ENCODE measurements around the gene ZNF385A.
"Not testable (repeated sequence)": the region's sequence is repeated elsewhere in the genome, so short reads cannot be mapped to it uniquely, and the experiment has no call there.

The ZNF385A gene

GRCh38 chr12:54355104-54355815 is 29.3 kb downstream of the ZNF385A start:
- no peak for DNase-seq (ENCODE audit: low spot score)

DNA sequence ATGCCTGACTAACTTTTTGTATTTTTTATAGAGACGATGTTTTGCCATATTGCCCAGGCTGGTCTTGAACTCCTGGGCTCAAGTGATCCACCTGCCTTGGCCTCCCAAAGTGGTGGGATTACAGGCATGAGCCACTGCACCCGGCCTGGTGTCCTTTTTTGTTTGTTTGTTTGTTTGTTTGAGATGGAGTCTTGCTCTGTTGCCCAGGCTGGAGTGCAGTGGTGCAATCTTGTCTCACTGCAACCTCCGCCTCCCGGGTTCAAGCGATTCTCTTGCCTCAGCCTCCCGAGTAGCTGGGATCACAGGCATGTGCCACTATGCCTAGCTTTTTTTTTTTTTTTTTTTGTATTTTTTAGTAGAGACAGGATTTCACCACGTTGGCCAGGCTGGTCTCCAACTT is 30.3 kb downstream of the ZNF385A start:
- DNase-seq (ENCODE audit: low spot score): not testable (repeated sequence)

DNA sequence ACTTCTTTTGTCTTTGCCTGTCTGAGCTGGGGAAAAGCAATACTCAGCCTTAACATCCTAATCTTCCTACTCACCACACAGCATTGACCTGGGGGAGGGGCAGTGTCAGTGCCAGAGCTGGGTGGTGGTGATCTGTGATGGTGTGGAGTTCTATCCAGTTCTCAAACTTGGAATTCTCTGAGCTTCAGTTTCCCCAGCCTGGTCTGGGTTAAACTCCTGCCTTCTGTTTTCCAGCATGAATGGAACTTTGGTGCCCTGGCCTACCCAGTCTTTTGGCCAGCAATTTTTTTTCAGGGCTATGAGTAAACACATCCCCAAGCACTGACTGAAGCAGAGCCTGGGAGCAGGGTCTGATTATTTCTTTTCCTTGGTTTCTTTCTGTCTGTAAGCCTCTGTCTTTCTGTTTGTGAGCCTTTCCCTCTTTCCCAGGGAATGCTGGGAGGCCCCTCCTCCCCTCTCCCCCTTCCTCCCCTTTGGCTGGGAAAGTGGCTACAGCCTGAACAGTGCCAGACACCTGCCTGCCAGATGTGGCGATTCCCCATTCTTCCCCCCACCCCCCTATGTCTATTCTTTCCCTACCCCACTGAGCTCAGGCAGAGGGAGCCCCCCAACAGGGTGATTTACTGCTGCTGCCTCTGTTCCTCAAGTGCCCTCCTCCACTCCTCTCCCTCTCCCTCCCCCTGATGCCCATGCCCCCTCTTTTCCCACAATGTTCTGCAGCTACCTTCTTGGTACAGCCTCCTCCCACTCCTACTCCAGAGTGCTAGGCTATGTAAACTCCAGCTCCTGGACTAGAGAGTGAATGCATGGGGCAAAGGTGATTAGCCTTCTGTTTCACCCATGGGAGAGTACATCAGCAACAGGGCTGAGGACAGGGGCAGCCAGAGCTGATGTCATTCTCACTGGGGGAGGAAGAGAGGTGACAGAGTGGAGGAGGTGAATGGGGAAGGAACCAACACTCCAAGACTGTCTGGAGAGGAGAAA is 31.4 kb downstream of the ZNF385A start:
- DNase-seq (ENCODE audit: low spot score): peak; percentile 75

DNA sequence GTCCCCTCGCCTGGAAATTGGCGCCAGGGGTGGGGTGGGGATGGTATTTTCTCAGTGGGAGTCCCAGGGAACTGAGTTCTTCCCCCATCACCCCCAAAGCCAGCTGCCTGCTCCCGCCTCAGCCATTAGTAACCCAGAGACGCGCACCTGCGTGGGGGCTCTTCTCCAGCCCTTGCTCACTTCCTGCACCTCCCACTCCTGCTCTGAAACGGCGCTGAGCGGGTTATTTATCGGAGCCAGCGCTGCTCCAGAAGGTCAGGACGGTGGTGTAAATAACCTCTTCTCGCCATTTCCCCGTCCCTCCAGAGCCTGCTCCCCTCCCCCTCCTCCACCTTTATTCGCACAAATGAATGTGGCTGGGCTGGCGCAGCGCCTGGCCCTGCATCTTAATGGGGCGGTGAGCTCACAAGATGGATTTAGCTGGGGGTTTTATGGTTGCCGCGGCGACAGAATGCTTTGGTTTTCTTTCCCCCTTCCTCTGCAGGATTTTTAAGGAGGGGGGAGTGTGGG is 32.5 kb downstream of the ZNF385A start:
- DNase-seq (ENCODE audit: low spot score): peak; percentile 55

- DNase-seq (ENCODE audit: low spot score): no peak
Measured at GRCh38 chr12:54351341-54351740, 33.2 kb downstream of the ZNF385A start.

- no peak for DNase-seq (ENCODE audit: low spot score)
Measured at GRCh38 chr12:54350743-54351142, 33.8 kb downstream of the ZNF385A start.

DNA sequence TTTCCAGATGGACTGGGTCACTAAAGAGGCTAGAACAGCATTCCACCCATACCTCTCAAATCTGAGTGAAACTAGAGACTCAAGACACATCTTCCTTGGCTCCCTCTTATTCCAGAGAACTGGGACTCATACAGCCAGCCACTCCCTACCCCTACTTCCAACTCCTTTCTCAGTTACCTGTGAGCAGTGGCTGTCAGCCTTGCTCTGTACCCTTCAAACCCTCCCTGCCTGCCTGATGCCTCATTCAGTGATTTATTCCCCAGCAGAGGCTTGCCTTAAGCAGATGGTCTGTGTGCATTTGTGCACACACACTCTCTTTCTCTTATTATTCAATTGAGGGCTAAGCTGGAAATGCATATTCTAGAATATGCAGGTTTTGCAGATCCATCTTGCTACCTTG is 34.9 kb downstream of the ZNF385A start:
- DNase-seq (ENCODE audit: low spot score): no peak

DNA sequence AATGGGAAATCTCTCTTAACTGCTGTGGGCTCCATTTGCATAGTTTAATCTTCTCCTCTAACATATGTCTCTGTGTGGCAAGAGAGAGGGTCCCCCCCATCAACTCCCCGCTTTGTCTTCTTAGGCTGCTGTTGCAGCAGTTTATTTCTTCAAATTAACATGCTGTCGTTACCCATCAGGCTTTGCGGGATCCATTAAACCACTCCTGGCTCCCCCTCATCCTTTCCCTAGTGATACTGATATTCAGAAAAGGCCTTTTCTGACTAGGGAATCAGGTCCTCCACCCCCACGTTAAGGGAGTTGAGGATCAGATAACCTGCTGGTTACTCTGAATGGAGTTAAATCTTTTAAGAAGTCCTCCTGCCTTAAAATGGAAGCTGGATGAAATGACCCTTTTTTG is 35.5 kb downstream of the ZNF385A start:
- DNase-seq (ENCODE audit: low spot score): no peak

DNA sequence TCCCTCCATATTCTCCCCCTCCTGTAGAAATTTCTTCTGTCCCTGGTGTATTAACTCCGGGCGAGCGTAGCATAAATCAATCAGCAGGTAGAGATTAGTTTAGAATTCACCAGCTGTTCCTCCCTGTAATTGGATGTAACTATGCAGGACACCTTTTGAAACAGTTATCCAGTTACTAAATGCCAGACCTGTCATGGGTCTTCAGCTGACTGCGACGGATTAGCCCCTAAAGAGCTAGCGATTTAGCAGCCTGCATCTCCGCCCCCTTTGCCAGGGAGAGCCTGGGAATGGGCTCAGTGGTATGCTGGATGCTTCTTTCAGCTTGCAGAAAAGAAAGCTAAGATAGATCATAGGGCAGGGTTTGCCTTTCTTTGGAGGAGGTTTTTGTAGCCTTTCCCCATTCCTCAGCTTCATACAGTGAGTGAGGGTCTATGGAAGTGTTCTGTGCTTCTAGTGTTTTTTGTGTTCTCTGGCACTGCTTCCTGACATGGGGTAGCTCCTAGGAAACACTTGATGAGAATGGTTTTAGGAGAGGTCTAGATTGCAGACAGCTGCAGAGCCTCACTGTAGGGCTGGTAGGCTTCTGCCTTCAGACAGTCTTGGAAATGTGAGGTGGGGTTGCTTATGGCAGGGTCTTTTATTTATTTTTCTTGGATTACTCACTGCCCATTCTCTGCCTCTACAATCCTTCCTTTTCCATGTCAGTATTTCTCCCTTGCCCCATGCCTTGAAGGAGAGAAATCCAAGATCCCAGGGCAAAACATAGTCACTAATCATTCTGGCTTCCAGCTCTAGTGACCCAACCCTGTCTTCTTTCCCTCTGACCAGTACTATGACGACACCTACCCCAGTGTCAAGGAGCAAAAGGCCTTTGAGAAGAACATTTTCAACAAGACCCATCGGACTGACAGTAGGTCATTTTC is 42.9 kb downstream of the ZNF385A start:
- DNase-seq (ENCODE audit: low spot score): no peak

GRCh38 chr12:54340846-54341245 is 43.7 kb downstream of the ZNF385A start:
- DNase-seq (ENCODE audit: low spot score): no peak

DNA sequence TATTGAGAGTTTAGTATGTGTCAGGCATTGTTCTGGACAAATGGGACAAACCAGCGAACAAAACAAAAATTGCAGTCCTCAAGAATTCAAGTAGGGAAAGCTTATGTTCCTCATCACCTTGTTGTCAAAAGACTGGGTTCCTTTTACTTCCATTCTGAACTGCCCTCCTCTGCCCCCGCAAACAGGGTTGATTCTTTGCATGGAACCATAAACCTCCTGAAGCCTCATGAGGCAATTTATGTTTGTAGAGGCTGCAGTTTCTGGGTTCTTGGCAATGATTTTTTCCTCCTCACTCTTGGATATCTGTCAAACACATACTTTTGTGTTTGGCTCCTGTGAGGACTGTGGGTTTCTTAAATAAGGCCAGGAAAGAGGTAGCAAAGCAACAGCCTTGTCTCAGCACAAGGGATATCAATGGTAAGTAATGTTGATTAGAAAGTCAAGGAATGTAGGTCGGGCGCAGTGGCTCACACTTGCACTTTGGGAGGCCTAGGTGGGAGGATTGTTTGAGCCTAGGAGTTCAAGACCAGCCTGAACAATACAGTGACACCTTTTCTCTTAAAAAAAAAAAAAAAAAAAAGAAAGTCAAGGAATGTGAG is 45.7 kb downstream of the ZNF385A start:
- no peak for DNase-seq (ENCODE audit: low spot score)

DNA sequence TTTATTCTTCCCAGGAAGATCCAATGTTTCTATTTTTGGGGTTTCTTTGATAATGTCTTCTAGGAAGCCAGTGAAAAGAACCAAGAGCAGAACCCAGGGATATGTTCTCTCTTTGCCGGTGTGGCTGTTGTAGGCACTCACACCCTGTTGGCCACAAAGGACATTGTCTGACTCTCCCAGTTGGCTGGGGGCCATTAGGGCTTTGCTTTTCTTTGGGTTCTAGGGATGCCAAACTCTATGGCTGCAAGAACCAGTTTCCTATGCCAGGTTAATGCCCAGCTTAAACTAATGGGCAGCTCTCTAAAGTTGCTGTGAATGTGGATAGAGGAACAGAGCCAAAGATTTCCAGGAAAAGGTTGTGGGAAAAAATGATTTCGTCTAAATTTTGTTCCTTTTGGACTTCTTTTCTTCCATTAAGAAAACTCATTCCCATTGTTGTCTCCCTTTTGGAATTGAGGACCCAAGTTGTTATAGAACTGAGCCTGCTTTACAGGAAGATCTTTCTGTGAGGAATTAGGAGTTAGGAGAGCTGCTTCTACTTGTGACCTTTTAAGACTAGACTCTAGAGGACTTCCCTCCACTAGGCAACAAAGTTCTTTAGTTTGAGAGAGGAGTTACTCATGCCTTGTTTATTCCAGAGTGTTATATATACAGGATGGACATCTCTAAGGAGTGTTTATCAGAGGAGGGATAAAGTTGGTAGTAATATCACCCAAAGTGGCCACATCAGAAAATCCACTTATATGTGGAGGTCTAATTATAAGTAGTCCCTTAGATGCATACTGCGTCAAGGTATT is 46.5 kb downstream of the ZNF385A start:
- DNase-seq (ENCODE audit: low spot score): peak; percentile 32

DNA sequence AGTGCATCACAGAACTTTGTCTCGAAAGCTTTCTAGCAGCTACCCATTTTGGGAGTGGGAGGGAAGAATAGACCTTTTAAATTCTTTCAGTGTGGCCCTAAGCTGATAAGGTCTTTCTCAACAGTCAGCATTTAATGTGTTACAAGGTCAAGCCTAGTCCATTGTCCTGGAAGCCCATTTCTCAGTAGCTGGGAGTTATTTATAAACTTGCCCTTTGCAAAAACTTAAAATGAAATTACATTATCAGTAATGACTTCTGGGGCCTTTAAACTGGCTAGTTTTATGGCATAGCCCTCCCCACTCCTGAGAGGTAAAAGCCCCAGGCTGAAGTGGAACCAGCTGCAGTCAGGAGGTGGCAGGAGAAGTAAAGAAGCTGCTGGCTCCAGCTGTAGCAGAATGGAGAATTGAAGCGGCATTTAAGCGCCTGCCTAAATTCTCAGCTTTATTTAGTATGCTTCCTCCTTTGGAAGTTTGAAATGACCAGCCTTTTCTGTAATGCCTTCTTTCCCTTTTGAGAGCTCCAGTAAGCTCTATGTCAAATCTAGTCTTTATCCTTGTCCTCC is 47.2 kb downstream of the ZNF385A start:
- no peak for DNase-seq (ENCODE audit: low spot score)

DNA sequence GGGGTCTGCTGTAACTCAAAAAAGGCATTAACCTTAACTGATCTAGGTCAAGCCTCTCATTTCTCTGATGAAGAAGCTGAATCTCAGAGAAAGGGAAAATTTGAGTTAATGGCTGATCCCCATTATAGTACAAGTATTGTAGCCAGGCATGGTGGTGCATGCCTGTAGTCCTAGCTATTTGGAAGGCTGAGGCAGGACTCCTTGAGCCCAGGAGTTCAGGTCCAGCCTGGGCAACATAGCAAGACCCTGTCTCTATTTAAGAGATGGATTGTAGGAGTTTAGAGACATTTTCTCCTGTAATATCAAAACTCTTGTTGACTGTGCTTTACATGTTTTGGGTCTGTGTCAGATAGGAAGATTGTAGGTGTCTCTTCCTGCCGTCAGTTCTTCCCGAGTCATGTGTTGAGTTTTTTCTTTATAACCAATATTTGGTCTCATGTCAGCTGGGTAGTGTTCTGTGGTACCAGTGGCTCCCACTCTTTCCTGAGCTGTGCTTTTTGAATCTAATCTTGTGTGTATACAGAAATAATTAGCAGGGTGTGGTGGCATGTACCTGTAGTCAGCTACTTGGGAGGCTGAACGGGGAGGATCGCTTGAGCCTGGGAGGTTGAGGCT is 51.0 kb downstream of the ZNF385A start:
- no peak for DNase-seq (ENCODE audit: low spot score)

GRCh38 chr12:54331461-54331860 is 53.1 kb downstream of the ZNF385A start:
- DNase-seq (ENCODE audit: low spot score): no peak

DNA sequence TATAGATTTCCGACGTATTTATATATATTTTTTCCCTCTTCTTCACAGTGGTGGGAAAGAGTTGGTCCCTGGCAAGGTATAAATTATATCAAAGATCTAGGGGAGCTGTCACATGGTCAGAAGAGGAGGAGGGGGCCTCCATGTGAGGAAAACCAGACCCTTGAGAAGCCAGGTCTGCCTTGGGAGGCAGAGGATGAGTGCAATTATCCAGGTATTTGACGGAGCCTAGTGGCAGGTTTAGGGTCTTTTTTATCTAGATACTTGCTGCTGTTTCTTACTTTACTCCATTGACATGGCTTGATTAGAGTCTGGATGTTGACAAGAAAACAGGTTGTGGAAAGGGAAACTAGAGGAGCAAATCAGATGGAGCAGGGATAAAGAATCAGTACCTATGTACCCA is 54.1 kb downstream of the ZNF385A start:
- DNase-seq (ENCODE audit: low spot score): no peak

DNA sequence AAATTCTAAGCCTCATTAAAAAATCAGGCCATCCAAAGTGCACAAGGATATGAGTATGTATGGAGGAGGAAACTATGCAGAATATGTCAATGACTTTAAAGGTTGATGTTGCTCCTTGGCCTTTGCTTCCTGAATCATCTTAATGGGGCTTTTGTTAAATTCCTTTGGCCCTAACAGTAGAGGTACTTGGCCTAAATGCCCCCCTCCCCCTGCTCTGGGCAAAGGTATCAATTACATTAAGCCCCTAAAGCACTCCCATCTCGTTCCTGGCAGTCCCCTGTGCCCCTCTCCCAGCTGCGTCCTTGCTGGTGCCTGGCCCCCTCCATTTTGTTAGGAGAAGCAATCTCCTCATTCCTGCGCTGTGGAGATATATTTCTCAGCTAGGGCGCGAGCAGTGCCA is 54.8 kb downstream of the ZNF385A start:
- no peak for DNase-seq (ENCODE audit: low spot score)

GRCh38 chr12:54328595-54329337 is 55.8 kb downstream of the ZNF385A start:
- DNase-seq (ENCODE audit: low spot score): no peak

All from AG20443 (cell line).